Sigmoid colon (tissue), 7 donors: ENCODE data around the gene UTP15. TPM values are rescaled to one million over a fixed set of nuclear protein-coding genes. Genes with fewer than 3 reads are reported as not detected.

Experiments
- DNase-seq: peaks from one replicate; pipeline ENCODE4 v3.0.0-alpha.2; 2019
- H3K27ac ChIP-seq, 4 donors: fragments of 200-600 bp; sonication (generic); one replicate each; pipeline ENCODE4 v1.5.1; 2016 to 2019; ENCODE audit warnings: mild to moderate bottlenecking in 1 of 4
- H3K27me3 ChIP-seq, 3 donors: fragments of 200-600 bp; sonication (generic); one replicate each; pipeline ENCODE4 v1.5.1; 2019; ENCODE audit warnings: mild to moderate bottlenecking in 1 of 3
- H3K36me3 ChIP-seq, 4 donors: fragments of 200-600 bp; sonication (generic); one replicate each; pipeline ENCODE4 v1.5.1; 2016 to 2019
- H3K4me1 ChIP-seq, 4 donors: fragments of 200-600 bp; sonication (generic); one replicate each; pipeline ENCODE4 v1.5.1; 2017 to 2019
- H3K4me3 ChIP-seq, 4 donors: fragments of 200-600 bp; sonication (generic); one replicate each; pipeline ENCODE4 v1.5.1; 2017 to 2019; ENCODE audit warnings: mild to moderate bottlenecking in 2 of 4, moderate library complexity in 1 of 4
- H3K9me3 ChIP-seq, 4 donors: fragments of 200-600 bp in 3 of 4; sonication (generic) in 3 of 4; one replicate each; pipeline versions ENCODE4 v1.5.1 to v1.6.1; 2013 to 2019
- CTCF ChIP-seq, 4 experiments: fragments of 450-650 bp in 3 of 4; fragments of 200-600 bp in 1 of 4; IDR thresholded peaks; one replicate each; pipeline ENCODE4 v1.5.1; 2016 to 2019; ENCODE audit warnings: antibody characterized with exemption in 4 of 4, mild to moderate bottlenecking in 3 of 4, moderate library complexity in 2 of 4
- EP300 ChIP-seq, 4 donors: sonication (generic); formaldehyde crosslinking; IDR thresholded peaks; one replicate each; pipeline ENCODE4 v1.6.1; 2017; ENCODE audit warnings: antibody characterized with exemption in 4 of 4
- POLR2A ChIP-seq, 2 donors: fragments of 450-650 bp; IDR thresholded peaks; one replicate each; pipeline ENCODE4 v1.6.1; 2016; ENCODE audit warnings: antibody characterized with exemption in 2 of 2, mild to moderate bottlenecking in 2 of 2, moderate library complexity in 2 of 2
- POLR2AphosphoS5 ChIP-seq, 4 donors: sonication (generic); formaldehyde crosslinking; IDR thresholded peaks; one replicate each; pipeline ENCODE4 v1.6.1; 2017; ENCODE audit warnings: antibody characterized with exemption in 4 of 4
- WGBS, 2 donors: extraction: QIAGEN DNeasy Blood & Tissue Kit; methylation state at CpG; one replicate each; pipeline ENCODE4 v1.1.7; 2013; 5-methylcytosine and 5-hydroxymethylcytosine counted together
- intact Hi-C: fragments of 100-400 bp; cut with DNase I; formaldehyde crosslinking; loops from one replicate; pipeline ENCODE4 v1.15.1; 2023
- polyA plus RNA-seq, 3 donors: library from polyadenylated mRNA; stranded (reverse); fragments of 200-250 nt; gene quantifications; one replicate each; pipeline ENCODE4 v1.2.3, GENCODE V29; 2013
- total RNA-seq, 4 donors: library from RNA; depleted of rRNA; stranded (reverse); fragments of >200 nt; gene quantifications; one replicate each; pipeline ENCODE4 v1.1.0, GENCODE V29; 2016
- donor health status: healthy with polysubstance abuse.
- donor health status: Bipolar disorder and iron deficiency.
- donor health status: healthy.

The UTP15 gene
- total and polyA plus RNA-seq, 7 donors: 2.8 to 27.8 (median 14.4) TPM

- intact Hi-C loops: no loop called here
- peaks cover 9 to 48% (median 19%) of the 10 kb centered on the region in 4 donors for H3K36me3 ChIP-seq
- 76 to 82% methylated on average over 3 of the region's 3 CpGs for WGBS, 2 donors
- no peaks in the 10 kb centered on the region for H3K9me3 ChIP-seq
- H3K4me1 ChIP-seq: no peaks in the 10 kb centered on the region
- no peaks in the 10 kb centered on the region for H3K27me3 ChIP-seq
- DNase-seq: no peak
- no peak overlapping the region for H3K27ac ChIP-seq
- no peak for TF ChIP-seq CTCF (IDR thresholded peaks at IDR 0.05)
- no peak for TF ChIP-seq POLR2AphosphoS5 (IDR thresholded peaks at IDR 0.05)
- TF ChIP-seq EP300 (IDR thresholded peaks at IDR 0.05): no peak
- TF ChIP-seq POLR2A (IDR thresholded peaks at IDR 0.05): no peak
- H3K4me3 ChIP-seq: no peak overlapping the region
These were observed 17.0 kb downstream of the UTP15 start for GRCh38 chr5:73582285-73583145.

GRCh38 chr5:73587923-73588322, 22.4 kb downstream of the UTP15 start:
- intact Hi-C loops: no loop called here
- 52 to 55% methylated on average over 1 of the region's 1 CpG for WGBS, 2 donors
- H3K4me3 ChIP-seq: no peak overlapping the region
- no peaks in the 10 kb centered on the region for H3K9me3 ChIP-seq
- TF ChIP-seq CTCF (IDR thresholded peaks at IDR 0.05): no peak
- no peak for TF ChIP-seq POLR2A (IDR thresholded peaks at IDR 0.05)
- no peak for TF ChIP-seq POLR2AphosphoS5 (IDR thresholded peaks at IDR 0.05)
- TF ChIP-seq EP300 (IDR thresholded peaks at IDR 0.05): no peak
- DNase-seq: no peak
- peaks cover 0 to 12% (median 0%) of the 10 kb centered on the region in 4 donors for H3K4me1 ChIP-seq
- no peaks in the 10 kb centered on the region for H3K27me3 ChIP-seq
- H3K27ac ChIP-seq: no peak overlapping the region
- H3K36me3 ChIP-seq: no peaks in the 10 kb centered on the region

GRCh38 chr5:73591102-73591695, 25.7 kb downstream of the UTP15 start:
- no peaks in the 10 kb centered on the region for H3K36me3 ChIP-seq
- no peak for DNase-seq
- TF ChIP-seq CTCF (IDR thresholded peaks at IDR 0.05) (peak; percentile 62 to 84 (median 78)), POLR2AphosphoS5 (IDR thresholded peaks at IDR 0.05) (no peak), EP300 (IDR thresholded peaks at IDR 0.05) (no peak), POLR2A (IDR thresholded peaks at IDR 0.05) (no peak)
- whole genome bisulfite sequencing, 2 donors: 59 to 62% methylated on average over 4 of the region's 4 CpGs
- H3K27me3 ChIP-seq: no peaks in the 10 kb centered on the region
- H3K4me1 ChIP-seq: peaks cover 0 to 12% (median 0%) of the 10 kb centered on the region in 4 donors
- intact Hi-C loops: loop anchor here (1.0 kb wide), 1 partner anchor 201 kb away; no protein-coding TSS in a partner anchor
- H3K27ac ChIP-seq: no peak overlapping the region
- H3K4me3 ChIP-seq: no peak overlapping the region
- no peaks in the 10 kb centered on the region for H3K9me3 ChIP-seq

- DNase-seq: no peak
- WGBS, 2 donors: 39 to 53% methylated on average over 4 of the region's 4 CpGs
- Histone ChIP-seq H3K36me3 (no peaks in the 10 kb centered on the region), H3K27me3 (no peaks in the 10 kb centered on the region), H3K9me3 (no peaks in the 10 kb centered on the region), H3K4me1 (peaks cover 0 to 12% (median 0%) of the 10 kb centered on the region in 4 donors), H3K4me3 (no peak overlapping the region), H3K27ac (no peak overlapping the region)
- intact Hi-C loops: loop anchor here (1.0 kb wide), 1 partner anchor 200 kb away; no protein-coding TSS in a partner anchor
- TF ChIP-seq POLR2AphosphoS5 (IDR thresholded peaks at IDR 0.05): peak in 3 of 4 donors; percentile 12 to 42 (median 14)
- no peak for TF ChIP-seq CTCF (IDR thresholded peaks at IDR 0.05)
These were observed 26.4 kb downstream of the UTP15 start for GRCh38 chr5:73591698-73592501.
